Endodermal cell (in vitro differentiated cells): ENCODE data around the gene NPBWR2. TPM values are rescaled to one million over a fixed set of nuclear protein-coding genes. Genes with fewer than 3 reads are reported as not detected.

ENCODE experiments used
- DNase-seq: peaks from one replicate; pipeline ENCODE4 v3.0.0-alpha.2; 2017
- H3K27ac ChIP-seq: 2 replicates; pipeline ENCODE4 v1.5.1; 2013; ENCODE audit warnings: mild to moderate bottlenecking, low read depth, low read length, moderate library complexity
- H3K27me3 ChIP-seq: 2 replicates; pipeline ENCODE4 v1.6.1; 2013; ENCODE audit warnings: mild to moderate bottlenecking, low read length, moderate library complexity; ENCODE audit not compliant: insufficient read depth, control insufficient read depth, poor library complexity, severe bottlenecking
- H3K36me3 ChIP-seq: 2 replicates; pipeline ENCODE4 v1.7.0; 2013; ENCODE audit warnings: mild to moderate bottlenecking, low read length, moderate library complexity; ENCODE audit not compliant: control insufficient read depth, insufficient read depth
- H3K4me1 ChIP-seq: one replicate; pipeline ENCODE4 v1.7.0; 2013; ENCODE audit warnings: low read length; ENCODE audit not compliant: control insufficient read depth, insufficient read depth
- H3K4me3 ChIP-seq: 2 replicates; pipeline ENCODE4 v1.5.1; 2013; ENCODE audit warnings: mild to moderate bottlenecking, low read length, moderate library complexity
- H3K9ac ChIP-seq: 2 replicates; pipeline ENCODE4 v1.6.1; 2013; ENCODE audit warnings: mild to moderate bottlenecking, low read length, moderate library complexity; ENCODE audit not compliant: poor library complexity, severe bottlenecking; ENCODE audit errors: extremely low read depth
- H3K9me3 ChIP-seq: 2 replicates; pipeline ENCODE4 v1.6.1; 2013; ENCODE audit warnings: mild to moderate bottlenecking, low read length, moderate library complexity; ENCODE audit not compliant: control insufficient read depth
- H3K27ac Mint-ChIP-seq: 2 replicates; pipeline ENCODE4 v1.8.0; 2020; ENCODE audit warnings: mixed read lengths
- H3K27me3 Mint-ChIP-seq: 2 replicates; pipeline ENCODE4 v1.8.0; 2021; ENCODE audit warnings: mild to moderate bottlenecking, mixed read lengths; ENCODE audit not compliant: insufficient read depth
- H3K36me3 Mint-ChIP-seq: 2 replicates; pipeline ENCODE4 v1.8.0; 2020; ENCODE audit warnings: low read depth, mixed read lengths
- H3K4me1 Mint-ChIP-seq: 2 replicates; pipeline ENCODE4 v1.8.0; 2020; ENCODE audit warnings: mixed read lengths
- H3K4me3 Mint-ChIP-seq: 2 replicates; pipeline ENCODE4 v1.8.0; 2020; ENCODE audit warnings: mild to moderate bottlenecking, moderate library complexity, mixed read lengths
- H3K9me3 Mint-ChIP-seq: 2 replicates; pipeline ENCODE4 v1.8.0; 2020; ENCODE audit warnings: mild to moderate bottlenecking, mixed read lengths
- CTCF ChIP-seq: fragments of 200-600 bp; sonication (generic); conservative IDR thresholded peaks from 2 replicates; pipeline ENCODE4 v1.5.0; 2021; ENCODE audit warnings: antibody characterized with exemption, mild to moderate bottlenecking
- WGBS, 2 experiments: methylation state at CpG; one replicate each; pipeline versions ENCODE4 v1.1.5 to v1.1.7; 2013; ENCODE audit warnings: missing lambda C conversion rate in 2 of 2, mixed read lengths in 1 of 2; ENCODE audit not compliant: insufficient coverage in 1 of 2, insufficient read length in 1 of 2; 5-methylcytosine and 5-hydroxymethylcytosine counted together
- total RNA-seq, 2 donors: library from RNA; stranded (reverse); fragmentation: NEBNext Ultra II Directional in 1 of 2; extraction: Animal tissue kit (Norgen Biotek cat#: 25700) in 1 of 2; gene quantifications; 2 replicates in 1 of 2; 3 replicates in 1 of 2; pipeline ENCODE4 v1.2.1, GENCODE V29; 2021

NPBWR2 gene
- total RNA-seq, 2 donors from 2014 or later: not detected

- TF ChIP-seq CTCF: peak; percentile 98
- Mint-ChIP-seq H3K36me3 (no peaks in the 10 kb centered on the region), H3K4me3 (peak overlapping the region; percentile 63), H3K4me1 (no peaks in the 10 kb centered on the region), H3K27ac (no peak overlapping the region), H3K27me3 (peaks cover 28% of the 10 kb centered on the region), H3K9me3 (no peaks in the 10 kb centered on the region)
- Histone ChIP-seq H3K4me3 (peak overlapping the region; percentile 77), H3K9ac (peak overlapping the region; percentile 20), H3K27ac (no peak overlapping the region), H3K27me3 (peaks cover 33% of the 10 kb centered on the region), H3K4me1 (no peaks in the 10 kb centered on the region), H3K36me3 (no peaks in the 10 kb centered on the region), H3K9me3 (no peaks in the 10 kb centered on the region)
- 13 to 16% methylated on average over 14 to 64 of the region's 64 CpGs for whole genome bisulfite sequencing, 2 experiments
- DNase-seq: peak; percentile 92
Measured at GRCh38 chr20:64101731-64102621, 5.4 kb downstream of the NPBWR2 start.

DNA sequence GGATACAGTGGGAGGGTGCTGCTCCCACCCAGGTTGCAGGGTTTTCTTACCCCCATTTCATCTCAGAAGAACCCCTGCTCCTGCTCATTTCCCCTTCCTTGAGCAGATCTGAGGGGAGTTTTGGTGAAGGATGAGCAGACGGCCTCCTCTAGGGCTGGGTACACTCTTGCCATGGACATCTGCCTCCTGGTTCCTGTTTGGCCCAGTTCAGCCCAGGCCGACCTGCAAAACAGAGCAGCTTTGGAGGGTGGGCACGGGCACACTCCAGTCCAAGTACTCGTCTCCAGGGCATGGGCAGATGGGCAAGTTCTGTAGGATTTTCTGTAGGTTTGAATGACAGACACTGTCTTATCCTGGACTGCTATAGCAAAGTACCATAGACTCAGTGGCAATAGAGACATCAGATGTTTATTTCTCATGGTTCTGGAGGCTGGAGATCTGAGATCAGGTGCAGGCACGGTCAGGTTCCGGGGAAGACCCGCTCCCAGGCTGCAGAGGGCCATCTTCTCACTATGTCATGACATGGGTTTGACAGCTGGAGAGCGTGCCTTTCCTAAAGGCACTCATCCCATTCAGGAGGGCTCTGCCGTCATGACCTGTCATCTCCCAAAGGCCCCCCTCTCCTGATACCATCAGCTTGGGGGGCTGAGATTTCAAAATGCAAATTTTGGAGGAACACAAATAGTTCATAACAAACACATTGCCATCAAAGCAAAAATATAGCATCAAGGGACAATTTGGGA is 6.2 kb downstream of the NPBWR2 start:
- H3K27ac Mint-ChIP-seq: no peak overlapping the region
- H3K36me3 ChIP-seq: no peaks in the 10 kb centered on the region
- H3K9ac ChIP-seq: no peak overlapping the region
- H3K27me3 ChIP-seq: peaks cover 33% of the 10 kb centered on the region
- no peak overlapping the region for H3K4me3 Mint-ChIP-seq
- no peaks in the 10 kb centered on the region for H3K9me3 ChIP-seq
- peaks cover 2% of the 10 kb centered on the region for H3K9me3 Mint-ChIP-seq
- no peak for DNase-seq
- no peak overlapping the region for H3K27ac ChIP-seq
- peaks cover 7% of the 10 kb centered on the region for H3K36me3 Mint-ChIP-seq
- H3K27me3 Mint-ChIP-seq: peaks cover 28% of the 10 kb centered on the region
- H3K4me3 ChIP-seq: no peak overlapping the region
- WGBS, 2 experiments: 88 to 93% methylated on average over 5 to 9 of the region's 9 CpGs
- H3K4me1 ChIP-seq: no peaks in the 10 kb centered on the region
- no peaks in the 10 kb centered on the region for H3K4me1 Mint-ChIP-seq
- no peak for TF ChIP-seq CTCF

DNA sequence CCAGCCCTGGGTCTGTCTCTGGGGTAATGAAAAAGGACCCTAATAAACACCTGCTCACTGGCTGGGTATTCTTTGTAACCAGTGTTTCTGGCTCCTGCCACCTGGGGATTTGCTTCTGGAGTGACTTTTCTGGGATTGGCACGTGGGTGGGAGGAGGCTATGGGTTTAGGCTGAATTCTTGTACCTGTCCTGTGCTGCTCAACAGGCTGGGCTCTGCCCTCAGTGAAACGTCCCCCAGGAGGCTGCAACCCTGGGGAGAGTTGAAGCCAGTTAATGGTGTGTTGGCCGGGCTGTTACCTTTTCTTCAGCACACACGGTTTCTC is 6.8 kb downstream of the NPBWR2 start:
- Mint-ChIP-seq H3K9me3 (peaks cover 2% of the 10 kb centered on the region), H3K27ac (no peak overlapping the region), H3K4me3 (no peak overlapping the region), H3K27me3 (peaks cover 29% of the 10 kb centered on the region), H3K4me1 (no peaks in the 10 kb centered on the region), H3K36me3 (peaks cover 7% of the 10 kb centered on the region)
- no peak overlapping the region for H3K27ac ChIP-seq
- H3K27me3 ChIP-seq: peaks cover 33% of the 10 kb centered on the region
- H3K9me3 ChIP-seq: no peaks in the 10 kb centered on the region
- no peaks in the 10 kb centered on the region for H3K4me1 ChIP-seq
- no peak overlapping the region for H3K9ac ChIP-seq
- DNase-seq: no peak
- H3K4me3 ChIP-seq: no peak overlapping the region
- no peak for TF ChIP-seq CTCF
- H3K36me3 ChIP-seq: no peaks in the 10 kb centered on the region
- 73 to 81% methylated on average over 2 to 4 of the region's 4 CpGs for WGBS, 2 experiments
